ENCODE data around the gene TPRN.

The TPRN gene

DNA sequence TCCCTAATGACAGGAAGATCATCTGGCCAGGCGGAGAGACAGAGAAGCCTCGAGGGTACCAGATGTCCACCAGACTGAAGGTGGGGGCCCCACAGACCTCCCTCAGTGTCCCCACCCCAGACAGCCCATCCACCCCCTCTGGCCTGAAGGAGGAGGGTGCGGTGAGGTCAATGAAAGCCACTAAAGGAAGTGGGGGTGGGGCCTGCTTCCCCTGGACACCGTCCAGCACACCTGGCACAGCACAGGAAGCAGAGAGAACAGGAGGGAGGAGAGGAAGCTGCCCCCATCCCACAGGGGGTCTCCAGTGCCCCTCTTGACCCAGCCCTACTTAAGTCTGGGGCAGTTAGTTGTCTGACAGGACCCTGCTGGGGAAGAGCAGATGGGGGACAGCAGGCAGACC lies 41.9 kb downstream of the TPRN start:
- in situ Hi-C loops (cut with HindIII; ENCODE audit: low sequenced_read_pairs) = no loop called here
- DNase-seq (ENCODE audit: low read depth) = no peak
- H3K4me3 ChIP-seq (ENCODE audit: low read depth, low read length) = no peak overlapping the region
- TF ChIP-seq, protein P1, sequence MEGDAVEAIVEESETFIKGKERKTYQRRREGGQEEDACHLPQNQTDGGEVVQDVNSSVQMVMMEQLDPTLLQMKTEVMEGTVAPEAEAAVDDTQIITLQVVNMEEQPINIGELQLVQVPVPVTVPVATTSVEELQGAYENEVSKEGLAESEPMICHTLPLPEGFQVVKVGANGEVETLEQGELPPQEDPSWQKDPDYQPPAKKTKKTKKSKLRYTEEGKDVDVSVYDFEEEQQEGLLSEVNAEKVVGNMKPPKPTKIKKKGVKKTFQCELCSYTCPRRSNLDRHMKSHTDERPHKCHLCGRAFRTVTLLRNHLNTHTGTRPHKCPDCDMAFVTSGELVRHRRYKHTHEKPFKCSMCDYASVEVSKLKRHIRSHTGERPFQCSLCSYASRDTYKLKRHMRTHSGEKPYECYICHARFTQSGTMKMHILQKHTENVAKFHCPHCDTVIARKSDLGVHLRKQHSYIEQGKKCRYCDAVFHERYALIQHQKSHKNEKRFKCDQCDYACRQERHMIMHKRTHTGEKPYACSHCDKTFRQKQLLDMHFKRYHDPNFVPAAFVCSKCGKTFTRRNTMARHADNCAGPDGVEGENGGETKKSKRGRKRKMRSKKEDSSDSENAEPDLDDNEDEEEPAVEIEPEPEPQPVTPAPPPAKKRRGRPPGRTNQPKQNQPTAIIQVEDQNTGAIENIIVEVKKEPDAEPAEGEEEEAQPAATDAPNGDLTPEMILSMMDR (IDR thresholded peaks at IDR 0.05; ENCODE audit: low read depth, low read length, missing control alignments) = no peak

GRCh38 chr9:137157618-137158415 lies 42.7 kb downstream of the TPRN start:
- DNase-seq (ENCODE audit: low read depth) = no peak
- no peak overlapping the region for H3K4me3 ChIP-seq (ENCODE audit: low read depth, low read length)
- in situ Hi-C loops (cut with HindIII; ENCODE audit: low sequenced_read_pairs) = no loop called here
- TF ChIP-seq, protein P1 (IDR thresholded peaks at IDR 0.05; ENCODE audit: low read depth, low read length, missing control alignments) = no peak

DNA sequence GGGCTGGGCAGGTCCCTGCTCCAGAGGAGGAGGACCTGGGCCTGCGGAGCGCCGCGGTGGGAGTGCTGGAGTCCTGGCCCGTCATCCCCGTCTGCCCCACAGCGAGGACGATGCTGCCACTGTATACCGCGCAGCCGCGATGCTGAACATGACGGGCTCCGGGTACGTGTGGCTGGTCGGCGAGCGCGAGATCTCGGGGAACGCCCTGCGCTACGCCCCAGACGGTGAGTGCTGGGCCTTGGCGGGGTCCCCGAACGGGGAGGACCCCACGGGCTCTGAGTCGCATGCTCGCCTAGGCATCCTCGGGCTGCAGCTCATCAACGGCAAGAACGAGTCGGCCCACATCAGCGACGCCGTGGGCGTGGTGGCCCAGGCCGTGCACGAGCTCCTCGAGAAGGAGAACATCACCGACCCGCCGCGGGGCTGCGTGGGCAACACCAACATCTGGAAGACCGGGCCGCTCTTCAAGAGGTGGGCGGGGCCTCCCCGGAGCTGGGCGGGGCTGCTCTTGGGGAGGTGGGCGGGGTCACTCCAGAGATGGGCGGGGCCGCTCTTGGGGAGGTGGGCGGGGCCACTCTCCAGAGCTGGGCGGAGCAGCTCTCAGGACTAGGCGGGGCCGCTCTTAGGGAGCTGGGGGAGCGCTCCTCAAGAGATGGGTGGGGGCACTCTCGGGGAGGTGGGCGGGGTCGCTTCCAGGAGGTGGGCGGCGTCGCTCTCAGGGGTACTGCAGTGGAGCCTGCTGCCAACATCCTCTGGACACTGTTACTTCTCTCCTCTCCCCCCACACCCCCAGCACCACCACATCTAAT lies 43.8 kb downstream of the TPRN start:
- in situ Hi-C loops (cut with HindIII; ENCODE audit: low sequenced_read_pairs) = no loop called here
- no peak for DNase-seq (ENCODE audit: low read depth)
- peak overlapping the region; percentile 22 for H3K4me3 ChIP-seq (ENCODE audit: low read depth, low read length)
- TF ChIP-seq, protein P1 (IDR thresholded peaks at IDR 0.05; ENCODE audit: low read depth, low read length, missing control alignments) = no peak

GRCh38 chr9:137152844-137153405 lies 47.6 kb downstream of the TPRN start:
- TF ChIP-seq, protein P1 (IDR thresholded peaks at IDR 0.05; ENCODE audit: low read depth, low read length, missing control alignments) = no peak
- no peak for DNase-seq (ENCODE audit: low read depth)
- in situ Hi-C loops (cut with HindIII; ENCODE audit: low sequenced_read_pairs) = no loop called here
- no peak overlapping the region for H3K4me3 ChIP-seq (ENCODE audit: low read depth, low read length)

- no peak for DNase-seq (ENCODE audit: low read depth)
- in situ Hi-C loops (cut with HindIII; ENCODE audit: low sequenced_read_pairs) = no loop called here
- TF ChIP-seq, protein P1 (IDR thresholded peaks at IDR 0.05; ENCODE audit: low read depth, low read length, missing control alignments) = no peak
- H3K4me3 ChIP-seq (ENCODE audit: low read depth, low read length) = no peak overlapping the region
Observed at GRCh38 chr9:137150617-137151457, 49.7 kb downstream of the TPRN start.

Data from astrocyte of the cerebellum (primary cell).